Fibroblast of lung (primary cell): Measurements from ENCODE around the gene ODAM. TPM values are rescaled to one million over a fixed set of nuclear protein-coding genes. Genes with fewer than 3 reads are reported as not detected.
"Not testable (repeated sequence)": the region's sequence is repeated elsewhere in the genome, so short reads cannot be mapped to it uniquely, and the experiment has no call there.

Experiments used
- DNase-seq, 2 donors: peaks; one replicate each; pipeline versions ENCODE4 v3.0.0 to v3.0.0-alpha.2; 2010; ENCODE audit warnings: low read depth in 2 of 2
- H2AFZ ChIP-seq: 2 replicates; pipeline ENCODE4 v1.5.1; 2012; ENCODE audit warnings: low read length, control low read depth, inconsistent platforms
- H3K27ac ChIP-seq: 2 replicates; pipeline ENCODE4 v1.5.1; 2011; ENCODE audit warnings: low read length, control low read depth; ENCODE audit not compliant: insufficient read depth
- H3K27me3 ChIP-seq: 2 replicates; pipeline ENCODE4 v1.5.1; 2011; ENCODE audit warnings: mild to moderate bottlenecking, low read length; ENCODE audit not compliant: control insufficient read depth, insufficient read depth
- H3K36me3 ChIP-seq: 2 replicates; pipeline ENCODE4 v1.5.1; 2011; ENCODE audit warnings: low read length; ENCODE audit not compliant: control insufficient read depth, insufficient read depth
- H3K4me1 ChIP-seq: 2 replicates; pipeline ENCODE4 v1.5.1; 2011; ENCODE audit warnings: low read length; ENCODE audit not compliant: control insufficient read depth, insufficient read depth; ENCODE audit errors: extremely low read depth
- H3K4me2 ChIP-seq: 2 replicates; pipeline ENCODE4 v1.5.1; 2011; ENCODE audit warnings: low read length, control low read depth; ENCODE audit not compliant: insufficient read depth; ENCODE audit errors: extremely low read depth
- H3K4me3 ChIP-seq, 4 experiments: fragments of 200-600 bp in 1 of 4; sonication (generic) in 1 of 4; replicated peaks in 1 of 4; 2 replicates each; pipeline ENCODE4 v1.5.1; 2011 to 2016; ENCODE audit warnings: low read length in 4 of 4, low read depth in 3 of 4, mild to moderate bottlenecking in 3 of 4, control low read depth in 2 of 4, inconsistent platforms in 1 of 4, mixed read lengths in 1 of 4; ENCODE audit not compliant: insufficient read depth in 1 of 4; ENCODE audit errors: control extremely low read depth in 1 of 4
- H3K79me2 ChIP-seq: 2 replicates; pipeline ENCODE4 v1.5.1; 2012; ENCODE audit warnings: mild to moderate bottlenecking, low read length, inconsistent platforms; ENCODE audit not compliant: control insufficient read depth, insufficient read depth
- H3K9ac ChIP-seq: 2 replicates; pipeline ENCODE4 v1.5.1; 2011; ENCODE audit warnings: mild to moderate bottlenecking, low read length, control low read depth; ENCODE audit not compliant: insufficient read depth
- H3K9me3 ChIP-seq: 2 replicates; pipeline ENCODE4 v1.5.1; 2012; ENCODE audit warnings: low read depth, low read length; ENCODE audit not compliant: control insufficient read depth, insufficient read depth
- H4K20me1 ChIP-seq: 2 replicates; pipeline ENCODE4 v1.5.1; 2011; ENCODE audit warnings: low read length; ENCODE audit not compliant: control insufficient read depth, insufficient read depth; ENCODE audit errors: extremely low read depth
- EZH2 ChIP-seq: IDR thresholded peaks from 2 replicates; pipeline ENCODE4 v1.5.1; 2012; ENCODE audit warnings: low read length, control low read depth, mild to moderate bottlenecking; ENCODE audit errors: missing control alignments
- polyA plus RNA-seq, 2 donors: library from polyadenylated mRNA; depleted of rRNA in 1 of 2; stranded (reverse) in 1 of 2; unstranded in 1 of 2; fragments of >200 nt; gene quantifications; 2 replicates each; pipeline ENCODE4 v1.2.1, GENCODE V29; 2011 to 2012; ENCODE audit warnings: missing spikeins in 1 of 2
- total RNA-seq: library from RNA; depleted of rRNA; stranded (reverse); fragments of >200 nt; gene quantifications from 2 replicates; pipeline ENCODE4 v1.2.1, GENCODE V29; 2014
- TF ChIP-seq, protein P1 (sequence below), 2 donors: IDR thresholded peaks in 1 of 2; conservative IDR thresholded peaks in 1 of 2; 1 replicate in 1 of 2; 2 replicates in 1 of 2; pipeline ENCODE4 v1.5.1; 2011 to 2012; ENCODE audit warnings: low read length in 2 of 2, control low read depth in 1 of 2, inconsistent platforms in 1 of 2, low read depth in 1 of 2, mild to moderate bottlenecking in 1 of 2

ODAM gene
- total and polyA plus RNA-seq, 2 donors (not counting 1 experiment from before 2014, with no cell fraction given) = not detected

DNA sequence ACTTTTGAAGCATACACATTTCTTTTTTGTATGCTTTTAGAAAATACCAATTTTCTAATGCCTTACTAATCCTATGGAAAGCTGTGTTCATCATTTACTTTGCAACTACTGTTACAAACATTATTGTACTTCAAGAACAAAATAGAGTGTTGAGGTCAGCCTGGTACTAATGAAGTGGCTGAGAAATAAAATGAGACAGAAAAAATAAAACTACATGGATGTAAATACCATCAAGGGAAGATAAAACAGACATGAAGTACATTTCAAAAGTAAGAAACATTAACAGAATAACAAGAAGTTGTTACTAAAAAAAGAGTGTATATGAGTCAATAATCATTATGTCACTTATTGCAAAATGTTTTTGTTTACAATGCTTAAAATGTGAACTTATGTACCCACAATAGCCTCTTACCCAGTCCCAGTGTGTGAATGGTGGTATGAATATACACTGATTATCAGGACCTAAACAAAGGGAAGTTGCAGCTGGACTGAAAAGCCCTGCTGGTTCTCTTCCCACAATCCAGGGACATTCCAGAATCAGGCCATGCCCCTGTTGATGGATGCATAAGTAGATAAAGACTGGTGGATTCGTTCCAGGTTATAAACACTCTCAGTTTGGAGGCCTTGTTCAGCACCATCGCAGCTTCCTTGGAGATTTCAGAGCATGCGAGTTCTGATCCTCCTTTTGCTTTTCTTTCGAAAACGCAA is 44.5 kb downstream of the ODAM start:
- Histone ChIP-seq H3K27me3 (no peaks in the 10 kb centered on the region), H2AFZ (no peak overlapping the region), H3K27ac (no peak overlapping the region), H3K4me2 (no peak overlapping the region), H3K4me1 (no peaks in the 10 kb centered on the region), H3K36me3 (no peaks in the 10 kb centered on the region), H3K9me3 (no peaks in the 10 kb centered on the region), H3K4me3 (no peak overlapping the region), H3K79me2 (no peaks in the 10 kb centered on the region), H3K9ac (no peak overlapping the region), H4K20me1 (no peaks in the 10 kb centered on the region)
- TF ChIP-seq, protein P1, sequence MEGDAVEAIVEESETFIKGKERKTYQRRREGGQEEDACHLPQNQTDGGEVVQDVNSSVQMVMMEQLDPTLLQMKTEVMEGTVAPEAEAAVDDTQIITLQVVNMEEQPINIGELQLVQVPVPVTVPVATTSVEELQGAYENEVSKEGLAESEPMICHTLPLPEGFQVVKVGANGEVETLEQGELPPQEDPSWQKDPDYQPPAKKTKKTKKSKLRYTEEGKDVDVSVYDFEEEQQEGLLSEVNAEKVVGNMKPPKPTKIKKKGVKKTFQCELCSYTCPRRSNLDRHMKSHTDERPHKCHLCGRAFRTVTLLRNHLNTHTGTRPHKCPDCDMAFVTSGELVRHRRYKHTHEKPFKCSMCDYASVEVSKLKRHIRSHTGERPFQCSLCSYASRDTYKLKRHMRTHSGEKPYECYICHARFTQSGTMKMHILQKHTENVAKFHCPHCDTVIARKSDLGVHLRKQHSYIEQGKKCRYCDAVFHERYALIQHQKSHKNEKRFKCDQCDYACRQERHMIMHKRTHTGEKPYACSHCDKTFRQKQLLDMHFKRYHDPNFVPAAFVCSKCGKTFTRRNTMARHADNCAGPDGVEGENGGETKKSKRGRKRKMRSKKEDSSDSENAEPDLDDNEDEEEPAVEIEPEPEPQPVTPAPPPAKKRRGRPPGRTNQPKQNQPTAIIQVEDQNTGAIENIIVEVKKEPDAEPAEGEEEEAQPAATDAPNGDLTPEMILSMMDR (conservative IDR thresholded peaks at IDR 0.05 in 1 of 2, IDR thresholded peaks at IDR 0.05 in 1 of 2; ENCODE audit: low read depth in 1 of 2, low read length in 2 of 2) = no peak
- DNase-seq = peak; percentile 29 to 97

DNA sequence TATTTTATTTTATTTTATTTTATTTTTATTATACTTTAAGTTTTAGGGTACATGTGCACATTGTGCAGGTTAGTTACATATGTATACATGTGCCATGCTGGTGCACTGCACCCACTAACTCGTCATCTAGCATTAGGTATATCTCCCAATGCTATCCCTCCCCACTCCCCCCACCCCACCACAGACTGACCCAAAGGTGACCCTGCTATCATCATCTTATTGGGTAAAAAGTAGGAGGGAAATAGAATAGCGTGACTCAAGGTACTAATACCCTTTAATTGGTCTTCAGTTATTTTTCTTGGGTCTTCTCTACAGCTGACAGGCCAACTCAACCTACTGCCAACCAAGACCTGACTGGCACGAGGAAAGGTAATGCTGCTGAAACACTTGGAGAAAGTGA is 46.8 kb downstream of the ODAM start, which contains the start of gene CSN3:
TSS of gene CSN3 (plus strand) at position 301 of the 400 bp plus-strand sequence. CDS start 2,223 bp downstream, outside the sequence.
- not testable (repeated sequence) for H4K20me1 ChIP-seq, H3K4me1 ChIP-seq, DNase-seq, H3K79me2 ChIP-seq, H3K4me2 ChIP-seq, H3K9ac ChIP-seq, H3K4me3 ChIP-seq, H3K9me3 ChIP-seq, H3K27ac ChIP-seq, H3K27me3 ChIP-seq, H2AFZ ChIP-seq, H3K36me3 ChIP-seq

DNA sequence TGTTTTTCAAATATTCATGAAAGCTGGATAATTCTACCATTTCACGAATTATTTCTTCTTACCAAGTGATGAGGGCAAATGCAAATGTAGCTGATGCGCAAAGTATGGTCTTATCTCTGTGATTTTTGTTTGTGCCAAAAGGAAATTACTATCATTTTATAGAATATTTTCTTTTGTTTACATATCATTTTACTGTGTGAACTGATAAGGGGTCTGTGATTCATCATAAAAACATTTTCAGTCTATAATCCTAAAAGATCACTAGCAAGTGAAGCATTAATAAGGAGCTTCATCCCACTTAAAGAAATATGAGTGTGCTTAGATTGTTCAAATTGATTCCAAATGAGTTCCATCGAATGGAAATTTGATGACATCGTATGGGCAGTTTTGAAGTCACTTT is 47.6 kb downstream of the ODAM start:
- Histone ChIP-seq H3K4me2 (no peak overlapping the region), H3K79me2 (no peaks in the 10 kb centered on the region), H3K4me3 (no peak overlapping the region), H3K36me3 (no peaks in the 10 kb centered on the region), H2AFZ (no peak overlapping the region), H3K27ac (no peak overlapping the region), H3K4me1 (no peaks in the 10 kb centered on the region), H3K27me3 (no peaks in the 10 kb centered on the region), H3K9me3 (no peaks in the 10 kb centered on the region), H4K20me1 (no peaks in the 10 kb centered on the region), H3K9ac (no peak overlapping the region)
- DNase-seq = no peak
- TF ChIP-seq, protein P1 (conservative IDR thresholded peaks at IDR 0.05 in 1 of 2, IDR thresholded peaks at IDR 0.05 in 1 of 2; ENCODE audit: low read depth in 1 of 2, low read length in 2 of 2) = no peak
- TF ChIP-seq EZH2 = no peak
